NB4 (cell line): ENCODE data around the gene GIMAP5.

ENCODE experiments used
- DNase-seq: peaks from one replicate; pipeline ENCODE4 v3.0.0; 2010; ENCODE audit warnings: low read depth
- H3K4me3 ChIP-seq: one replicate; pipeline ENCODE4 v1.5.1; 2011; ENCODE audit warnings: mild to moderate bottlenecking, low read depth, low read length, moderate library complexity
- MYC ChIP-seq: IDR thresholded peaks from 2 replicates; pipeline ENCODE4 v1.6.1; 2011; ENCODE audit warnings: low read depth, low read length
- POLR2A ChIP-seq: IDR thresholded peaks from 2 replicates; pipeline ENCODE4 v1.6.1; 2011; ENCODE audit warnings: mild to moderate bottlenecking; ENCODE audit not compliant: insufficient read length; ENCODE audit errors: extremely low read depth
- TF ChIP-seq, protein P1 (sequence below): IDR thresholded peaks from one replicate; pipeline ENCODE4 v1.5.1; 2012; ENCODE audit warnings: low read depth, low read length
- TF ChIP-seq, protein P2 (sequence below): IDR thresholded peaks from 2 replicates; pipeline ENCODE4 v1.6.1; 2011; ENCODE audit warnings: low read depth, low read length

GIMAP5 gene

DNA sequence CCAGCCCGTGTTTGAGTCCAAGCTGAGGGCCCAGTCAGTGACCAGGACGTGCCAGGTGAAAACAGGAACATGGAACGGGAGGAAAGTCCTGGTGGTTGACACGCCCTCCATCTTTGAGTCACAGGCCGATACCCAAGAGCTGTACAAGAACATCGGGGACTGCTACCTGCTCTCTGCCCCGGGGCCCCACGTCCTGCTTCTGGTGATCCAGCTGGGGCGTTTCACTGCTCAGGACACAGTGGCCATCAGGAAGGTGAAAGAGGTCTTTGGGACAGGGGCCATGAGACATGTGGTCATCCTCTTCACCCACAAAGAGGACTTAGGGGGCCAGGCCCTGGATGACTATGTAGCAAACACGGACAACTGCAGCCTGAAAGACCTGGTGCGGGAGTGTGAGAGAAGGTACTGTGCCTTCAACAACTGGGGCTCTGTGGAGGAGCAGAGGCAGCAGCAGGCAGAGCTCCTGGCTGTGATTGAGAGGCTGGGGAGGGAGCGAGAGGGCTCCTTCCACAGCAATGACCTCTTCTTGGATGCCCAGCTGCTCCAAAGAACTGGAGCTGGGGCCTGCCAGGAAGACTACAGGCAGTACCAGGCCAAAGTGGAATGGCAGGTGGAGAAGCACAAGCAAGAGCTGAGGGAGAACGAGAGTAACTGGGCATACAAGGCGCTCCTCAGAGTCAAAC, 5.2 kb downstream of the GIMAP5 start:
- no peak for DNase-seq
- TF ChIP-seq POLR2A (no peak), MYC (no peak)
- TF ChIP-seq, protein P1, sequence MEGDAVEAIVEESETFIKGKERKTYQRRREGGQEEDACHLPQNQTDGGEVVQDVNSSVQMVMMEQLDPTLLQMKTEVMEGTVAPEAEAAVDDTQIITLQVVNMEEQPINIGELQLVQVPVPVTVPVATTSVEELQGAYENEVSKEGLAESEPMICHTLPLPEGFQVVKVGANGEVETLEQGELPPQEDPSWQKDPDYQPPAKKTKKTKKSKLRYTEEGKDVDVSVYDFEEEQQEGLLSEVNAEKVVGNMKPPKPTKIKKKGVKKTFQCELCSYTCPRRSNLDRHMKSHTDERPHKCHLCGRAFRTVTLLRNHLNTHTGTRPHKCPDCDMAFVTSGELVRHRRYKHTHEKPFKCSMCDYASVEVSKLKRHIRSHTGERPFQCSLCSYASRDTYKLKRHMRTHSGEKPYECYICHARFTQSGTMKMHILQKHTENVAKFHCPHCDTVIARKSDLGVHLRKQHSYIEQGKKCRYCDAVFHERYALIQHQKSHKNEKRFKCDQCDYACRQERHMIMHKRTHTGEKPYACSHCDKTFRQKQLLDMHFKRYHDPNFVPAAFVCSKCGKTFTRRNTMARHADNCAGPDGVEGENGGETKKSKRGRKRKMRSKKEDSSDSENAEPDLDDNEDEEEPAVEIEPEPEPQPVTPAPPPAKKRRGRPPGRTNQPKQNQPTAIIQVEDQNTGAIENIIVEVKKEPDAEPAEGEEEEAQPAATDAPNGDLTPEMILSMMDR = no peak
- TF ChIP-seq, protein P2, sequence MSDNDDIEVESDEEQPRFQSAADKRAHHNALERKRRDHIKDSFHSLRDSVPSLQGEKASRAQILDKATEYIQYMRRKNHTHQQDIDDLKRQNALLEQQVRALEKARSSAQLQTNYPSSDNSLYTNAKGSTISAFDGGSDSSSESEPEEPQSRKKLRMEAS = no peak
- no peak overlapping the region for H3K4me3 ChIP-seq

DNA sequence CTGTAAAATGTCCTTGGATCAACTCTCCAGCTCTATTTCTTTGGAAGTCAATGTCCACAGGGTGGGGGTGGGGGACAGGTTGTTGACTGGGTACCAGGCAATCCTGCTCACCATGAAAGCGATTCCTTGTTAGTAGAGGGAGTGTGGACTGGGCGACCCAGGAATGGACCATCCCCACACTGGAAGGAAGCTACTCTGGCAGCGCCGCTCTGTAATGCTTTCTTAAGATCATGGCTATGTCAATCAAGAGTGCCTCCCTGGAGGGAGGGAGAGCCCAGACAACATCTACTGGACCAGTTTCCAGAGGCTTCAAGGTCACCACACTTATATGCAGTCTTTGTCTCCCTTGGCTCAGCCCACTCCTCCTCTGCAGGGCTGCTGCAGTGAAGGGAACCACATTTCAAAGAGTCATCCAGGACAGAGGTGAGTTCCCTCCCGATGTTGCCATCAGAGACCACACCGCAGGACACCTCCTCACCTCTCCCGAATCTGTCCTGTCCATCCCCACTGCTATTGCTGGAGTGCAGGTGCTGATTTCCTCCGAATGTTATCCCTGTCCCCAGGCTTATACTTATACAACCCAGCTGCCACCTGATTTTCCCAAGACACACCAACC, 6.9 kb downstream of the GIMAP5 start:
- no peak overlapping the region for H3K4me3 ChIP-seq
- TF ChIP-seq MYC (no peak), POLR2A (no peak)
- TF ChIP-seq, protein P1 = no peak
- TF ChIP-seq, protein P2 = no peak
- DNase-seq = no peak

DNA sequence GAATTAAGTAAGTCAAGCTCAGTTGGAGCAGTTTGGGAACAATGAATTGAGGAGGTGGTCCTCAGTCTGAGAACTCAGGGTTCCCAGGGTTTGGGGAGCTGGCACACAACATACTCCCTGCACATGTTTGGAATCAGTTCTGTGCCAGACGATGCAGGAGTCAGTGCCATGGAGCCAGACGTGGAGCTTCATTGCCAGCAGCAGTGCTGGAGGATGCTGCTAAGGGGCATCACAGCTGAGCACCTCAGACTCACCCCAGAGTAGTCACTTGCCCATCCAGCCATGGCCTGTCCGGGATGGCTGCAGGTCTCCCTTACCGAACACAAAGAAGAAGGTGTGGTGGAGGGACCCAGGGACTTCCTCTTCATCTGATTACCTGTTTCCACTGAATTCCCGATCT, 7.9 kb downstream of the GIMAP5 start:
- no peak for DNase-seq
- TF ChIP-seq, protein P1 = no peak
- TF ChIP-seq MYC = no peak
- TF ChIP-seq, protein P2 = no peak
- no peak for TF ChIP-seq POLR2A

DNA sequence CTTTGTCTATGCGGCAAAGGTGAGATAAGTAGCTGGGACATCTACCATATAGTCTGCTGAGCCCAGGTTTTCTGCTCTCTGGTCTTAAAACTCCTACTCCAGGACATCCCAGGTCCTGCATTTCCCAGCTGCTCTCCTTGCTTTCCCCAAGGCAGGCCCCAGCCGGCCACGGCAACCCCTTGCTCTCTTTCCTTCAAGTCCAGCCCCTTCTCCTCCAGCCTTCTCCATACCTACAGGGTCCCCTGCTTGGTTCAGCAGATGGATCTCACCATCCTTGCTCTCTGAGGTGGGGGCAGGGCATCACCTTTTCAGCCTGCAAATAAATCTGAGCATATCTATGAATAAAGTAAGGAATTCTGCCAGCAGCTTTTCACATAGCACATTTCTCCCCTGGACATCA, 8.7 kb downstream of the GIMAP5 start:
- TF ChIP-seq MYC = no peak
- TF ChIP-seq, protein P1 = no peak
- no peak for TF ChIP-seq POLR2A
- TF ChIP-seq, protein P2 = no peak
- H3K4me3 ChIP-seq = no peak overlapping the region
- DNase-seq = no peak

More for the DNA sequence above, 7.9 kb downstream of the GIMAP5 start:
- no peak overlapping the region for H3K4me3 ChIP-seq

DNA sequence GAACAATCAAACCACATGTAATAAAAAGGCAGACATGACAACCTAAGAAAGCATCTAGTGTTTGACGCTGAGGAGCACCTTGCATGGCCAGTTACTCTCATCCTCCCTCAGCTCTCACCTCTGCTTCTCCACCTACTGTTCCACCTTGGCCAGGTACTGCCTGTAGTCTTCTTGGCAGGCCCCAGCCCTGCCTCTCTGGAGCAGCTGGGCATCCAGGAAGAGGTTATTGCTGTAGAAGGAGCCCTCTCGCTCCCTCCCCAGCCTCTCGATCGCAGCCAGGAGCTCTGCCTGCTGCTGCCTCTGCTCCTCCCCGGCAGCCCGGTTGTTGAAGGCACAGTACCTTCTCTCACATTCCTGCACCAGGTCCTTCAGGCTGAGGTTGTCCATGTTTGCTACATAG, 9.7 kb downstream of the GIMAP5 start:
- no peak for DNase-seq
- no peak for TF ChIP-seq MYC
- TF ChIP-seq, protein P2 = no peak
- no peak for TF ChIP-seq POLR2A
- TF ChIP-seq, protein P1 = no peak
- no peak overlapping the region for H3K4me3 ChIP-seq
